Mesendoderm (in vitro differentiated cells): Measurements from ENCODE around the gene LRRC45.

Source experiments
- DNase-seq: peaks from one replicate; pipeline ENCODE4 v3.0.0; 2013
- H2AK5ac ChIP-seq: 2 replicates; pipeline ENCODE4 v1.6.1; 2013; ENCODE audit warnings: low read length, inconsistent platforms
- H2BK120ac ChIP-seq: 2 replicates; pipeline ENCODE4 v1.6.1; 2013; ENCODE audit warnings: low read depth, mild to moderate bottlenecking, low read length, moderate library complexity, mixed read lengths
- H2BK15ac ChIP-seq: replicated peaks from 2 replicates; pipeline ENCODE4 v1.6.1; 2013; ENCODE audit warnings: low read depth, mild to moderate bottlenecking, moderate library complexity
- H2BK5ac ChIP-seq: 2 replicates; pipeline ENCODE4 v1.6.1; 2013; ENCODE audit warnings: low read length, inconsistent platforms
- H3K18ac ChIP-seq: 2 replicates; pipeline ENCODE4 v1.6.1; 2013; ENCODE audit warnings: mild to moderate bottlenecking, low read length, mixed read lengths
- H3K23ac ChIP-seq: one replicate; pipeline ENCODE4 v1.6.1; 2013; ENCODE audit warnings: low read length
- H3K27ac ChIP-seq: 2 replicates; pipeline ENCODE4 v1.5.1; 2013; ENCODE audit warnings: low read depth, mild to moderate bottlenecking, inconsistent platforms, low read length, moderate library complexity
- H3K27me3 ChIP-seq: 2 replicates; pipeline ENCODE4 v1.6.1; 2013; ENCODE audit warnings: low read length, control low read depth, mild to moderate bottlenecking, inconsistent platforms; ENCODE audit not compliant: insufficient read depth, poor library complexity
- H3K36me3 ChIP-seq: 2 replicates; pipeline ENCODE4 v1.6.1; 2013; ENCODE audit warnings: low read length, inconsistent platforms; ENCODE audit not compliant: control insufficient read depth, insufficient read depth
- H3K4ac ChIP-seq: one replicate; pipeline ENCODE4 v1.6.1; 2013; ENCODE audit warnings: low read depth, mild to moderate bottlenecking, low read length, moderate library complexity
- H3K4me1 ChIP-seq: 2 replicates; pipeline ENCODE4 v1.6.1; 2013; ENCODE audit warnings: low read depth, low read length, inconsistent platforms; ENCODE audit not compliant: control insufficient read depth
- H3K4me2 ChIP-seq: 2 replicates; pipeline ENCODE4 v1.6.1; 2013; ENCODE audit warnings: low read length
- H3K4me3 ChIP-seq: 2 replicates; pipeline ENCODE4 v1.5.1; 2013; ENCODE audit warnings: mild to moderate bottlenecking, low read length
- H3K56ac ChIP-seq: one replicate; pipeline ENCODE4 v1.6.1; 2013; ENCODE audit warnings: low read length
- H3K79me1 ChIP-seq: 2 replicates; pipeline ENCODE4 v1.6.1; 2013; ENCODE audit warnings: low read length, inconsistent platforms
- H3K79me2 ChIP-seq: 2 replicates; pipeline ENCODE4 v1.6.1; 2013; ENCODE audit warnings: mild to moderate bottlenecking, low read length; ENCODE audit not compliant: control insufficient read depth, insufficient read depth
- H3K9ac ChIP-seq: 2 replicates; pipeline ENCODE4 v1.6.1; 2013; ENCODE audit warnings: low read length, inconsistent platforms
- H4K5ac ChIP-seq: one replicate; pipeline ENCODE4 v1.6.1; 2013; ENCODE audit warnings: low read length
- H4K8ac ChIP-seq: one replicate; pipeline ENCODE4 v1.6.1; 2013; ENCODE audit warnings: low read depth, mild to moderate bottlenecking, control low read depth, low read length, moderate library complexity
- WGBS: extraction: QIAGEN DNeasy Blood & Tissue Kit; methylation state at CpG from one replicate; pipeline ENCODE4 v1.1.7; 2013; ENCODE audit warnings: low lambda C conversion rate, missing lambda C conversion rate; ENCODE audit not compliant: insufficient coverage; ENCODE audit errors: extremely low coverage; 5-methylcytosine and 5-hydroxymethylcytosine counted together

The LRRC45 gene

GRCh38 chr17:82000803-82001570, 22.1 kb upstream of the LRRC45 start:
- Histone ChIP-seq H3K36me3 (no peaks in the 10 kb centered on the region), H3K4ac (no peak overlapping the region), H2BK120ac (no peak overlapping the region), H3K79me1 (peaks cover 1% of the 10 kb centered on the region), H3K27me3 (no peaks in the 10 kb centered on the region), H3K9ac (no peak overlapping the region), H3K27ac (no peak overlapping the region), H2BK5ac (no peak overlapping the region), H4K8ac (no peak overlapping the region), H4K5ac (no peak overlapping the region), H3K18ac (no peak overlapping the region), H3K56ac (no peak overlapping the region), H2BK15ac (no peak overlapping the region), H3K4me3 (no peak overlapping the region), H3K4me1 (no peaks in the 10 kb centered on the region), H2AK5ac (no peak overlapping the region), H3K79me2 (no peaks in the 10 kb centered on the region), H3K4me2 (no peak overlapping the region), H3K23ac (no peak overlapping the region)
- DNase-seq, result no peak
- WGBS, result no CpG with 5 or more reads among the region's 32 CpGs

GRCh38 chr17:82001571-82002056, 21.5 kb upstream of the LRRC45 start:
- Histone ChIP-seq H3K56ac (no peak overlapping the region), H2BK120ac (no peak overlapping the region)

GRCh38 chr17:82003411-82004381, 19.4 kb upstream of the LRRC45 start:
- Histone ChIP-seq H3K56ac (peak overlapping the region; percentile 25), H3K27ac (peak overlapping the region; percentile 73), H3K27me3 (no peaks in the 10 kb centered on the region), H4K8ac (no peak overlapping the region), H3K79me1 (peaks cover 2% of the 10 kb centered on the region), H3K4me2 (no peak overlapping the region), H3K4ac (no peak overlapping the region), H2BK120ac (no peak overlapping the region), H4K5ac (no peak overlapping the region), H3K9ac (peak overlapping the region; percentile 27), H2AK5ac (no peak overlapping the region), H2BK5ac (peak overlapping the region; percentile 50), H3K79me2 (no peaks in the 10 kb centered on the region), H3K23ac (no peak overlapping the region), H3K4me1 (no peaks in the 10 kb centered on the region), H3K4me3 (no peak overlapping the region), H3K18ac (peak overlapping the region; percentile 9), H2BK15ac (no peak overlapping the region), H3K36me3 (no peaks in the 10 kb centered on the region)
- no CpG with 5 or more reads among the region's 53 CpGs for WGBS
- peak; percentile 87 for DNase-seq

More at GRCh38 chr17:82001571-82002056, 21.5 kb upstream of the LRRC45 start:
- Histone ChIP-seq H3K36me3 (no peaks in the 10 kb centered on the region), H4K8ac (no peak overlapping the region), H3K27ac (no peak overlapping the region), H3K4me3 (no peak overlapping the region), H3K4me1 (no peaks in the 10 kb centered on the region), H4K5ac (no peak overlapping the region), H3K79me2 (no peaks in the 10 kb centered on the region), H3K4me2 (no peak overlapping the region), H2BK15ac (no peak overlapping the region), H2AK5ac (no peak overlapping the region), H3K4ac (no peak overlapping the region), H3K27me3 (no peaks in the 10 kb centered on the region), H3K9ac (no peak overlapping the region), H2BK5ac (no peak overlapping the region), H3K23ac (no peak overlapping the region), H3K18ac (no peak overlapping the region), H3K79me1 (peaks cover 2% of the 10 kb centered on the region)
- WGBS, result no CpG with 5 or more reads among the region's 17 CpGs
- no peak for DNase-seq

DNA sequence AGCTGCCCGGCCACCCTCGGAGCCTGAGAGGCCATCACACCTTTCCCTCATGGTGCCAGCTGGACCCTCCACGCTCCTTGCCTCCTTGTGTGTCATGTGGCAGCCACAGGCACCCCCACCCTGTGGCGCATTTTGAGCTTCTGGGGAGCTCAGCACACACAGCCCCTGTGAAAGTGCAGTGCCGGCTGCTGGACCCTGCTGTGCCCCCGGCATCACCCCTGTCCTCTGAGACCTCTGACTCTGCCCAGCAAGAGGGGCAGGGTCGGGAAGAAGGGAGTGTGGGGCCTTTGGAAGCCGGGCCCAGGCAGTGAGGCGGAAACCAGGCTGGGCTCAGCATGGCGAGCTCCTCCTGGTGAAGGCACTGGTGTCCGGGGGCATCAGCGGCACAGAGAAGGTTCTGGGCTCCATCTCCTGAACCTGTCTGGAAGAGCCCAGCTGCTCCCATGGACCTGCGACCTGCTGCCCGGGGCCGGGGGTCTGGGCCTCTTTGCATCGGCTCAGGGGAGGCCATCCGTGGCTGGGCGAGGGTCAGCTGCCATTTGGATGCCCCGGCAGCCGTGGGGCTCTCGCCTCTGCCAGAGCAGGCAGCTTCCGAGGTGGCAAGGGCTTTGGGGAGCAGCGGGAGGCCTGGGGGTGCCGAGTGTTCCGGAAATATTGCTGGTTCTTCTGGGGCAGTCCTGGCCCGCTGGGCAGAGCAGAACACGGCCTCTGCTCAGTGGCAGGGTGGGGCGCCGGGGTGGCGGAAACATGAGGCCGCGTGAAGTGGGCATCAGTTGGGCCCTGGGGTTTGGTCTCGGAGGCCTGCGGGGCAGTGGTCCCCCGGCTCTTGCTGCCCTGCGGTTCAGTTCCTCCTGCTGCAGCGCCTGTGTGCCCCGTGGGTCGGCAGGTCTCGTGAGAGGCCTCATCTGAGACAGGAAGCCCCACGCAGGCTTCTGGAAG, 18.3 kb upstream of the LRRC45 start:
- Histone ChIP-seq H2BK120ac (no peak overlapping the region), H4K8ac (no peak overlapping the region), H3K18ac (peak overlapping the region; percentile 9), H3K79me2 (no peaks in the 10 kb centered on the region), H3K27me3 (no peaks in the 10 kb centered on the region), H3K23ac (no peak overlapping the region), H3K4me3 (no peak overlapping the region), H2BK5ac (no peak overlapping the region), H4K5ac (no peak overlapping the region), H3K4ac (peak overlapping the region; percentile 8), H3K79me1 (peaks cover 2% of the 10 kb centered on the region), H3K27ac (no peak overlapping the region), H3K36me3 (no peaks in the 10 kb centered on the region), H3K4me2 (no peak overlapping the region), H2BK15ac (no peak overlapping the region), H3K9ac (no peak overlapping the region), H3K56ac (no peak overlapping the region), H2AK5ac (no peak overlapping the region), H3K4me1 (no peaks in the 10 kb centered on the region)
- DNase-seq, result no peak
- no CpG with 5 or more reads among the region's 41 CpGs for WGBS

- H2AK5ac ChIP-seq, result no peak overlapping the region
- H3K27ac ChIP-seq, result no peak overlapping the region
- H4K5ac ChIP-seq, result no peak overlapping the region
- H3K79me1 ChIP-seq, result peaks cover 2% of the 10 kb centered on the region
- H3K4ac ChIP-seq, result no peak overlapping the region
- H3K4me3 ChIP-seq, result no peak overlapping the region
- H3K18ac ChIP-seq, result no peak overlapping the region
- WGBS, result no CpG with 5 or more reads among the region's 30 CpGs
- H3K4me1 ChIP-seq, result no peaks in the 10 kb centered on the region
- no peaks in the 10 kb centered on the region for H3K36me3 ChIP-seq
- H3K9ac ChIP-seq, result no peak overlapping the region
- H2BK5ac ChIP-seq, result no peak overlapping the region
- H3K23ac ChIP-seq, result no peak overlapping the region
- no peak for DNase-seq
- H3K27me3 ChIP-seq, result no peaks in the 10 kb centered on the region
- H3K79me2 ChIP-seq, result no peaks in the 10 kb centered on the region
- H2BK15ac ChIP-seq, result no peak overlapping the region
- no peak overlapping the region for H2BK120ac ChIP-seq
- no peak overlapping the region for H3K4me2 ChIP-seq
- no peak overlapping the region for H4K8ac ChIP-seq
- H3K56ac ChIP-seq, result no peak overlapping the region
Measured at GRCh38 chr17:82005701-82006348, 17.3 kb upstream of the LRRC45 start.
